Endothelial cell of umbilical vein (primary cell): ENCODE results near the gene EML1. TPM values are rescaled to one million over a fixed set of nuclear protein-coding genes. Genes with fewer than 3 reads are reported as not detected.

Experiments used
- BruUV-seq: library from RNA; stranded (reverse); fragments of 400-500 nt; replicated peaks from 2 replicates; lab custom pipeline; 2021; lab: Mats Ljungman, UMichigan
- CTCF ChIA-PET: fragments of 300-600, 350-600 bp; sonication (Branson Sonifier 250); formaldehyde crosslinking; loops from one replicate; lab custom pipeline; 2021; ENCODE audit warnings: antibody characterized with exemption, inconsistent platforms; lab: Charles Lee
- POLR2A ChIA-PET: fragments of 300-600, 350-600 bp; sonication (Branson Sonifier 250); formaldehyde crosslinking; loops from one replicate; lab custom pipeline; 2021; ENCODE audit warnings: antibody characterized with exemption, inconsistent platforms; lab: Charles Lee
- DNase-seq: peaks from one replicate; pipeline ENCODE4 v3.0.0-alpha.2; 2011; ENCODE audit warnings: low read depth, low spot score
- FAIRE-seq: peaks from 2 replicates; lab custom pipeline; 2011; peaks lifted over from hg19 to GRCh38; lab: Jason Lieb, UNC
- H2AFZ ChIP-seq: 2 replicates; pipeline ENCODE4 v1.6.0; 2012; ENCODE audit warnings: low read depth, low read length, control low read depth, inconsistent platforms
- H3K27ac ChIP-seq: 2 replicates; pipeline ENCODE4 v1.5.1; 2011; ENCODE audit warnings: low read depth, mild to moderate bottlenecking, control low read depth, low read length, moderate library complexity; ENCODE audit not compliant: insufficient read depth
- H3K27me3 ChIP-seq, 2 experiments: 2 replicates each; pipeline versions ENCODE4 v1.6.0 to v1.6.1; 2011; ENCODE audit warnings: low read length in 2 of 2, mixed read lengths in 1 of 2; ENCODE audit not compliant: control insufficient read depth in 2 of 2, insufficient read depth in 2 of 2
- H3K36me3 ChIP-seq, 2 experiments: 2 replicates in 1 of 2; 3 replicates in 1 of 2; pipeline ENCODE4 v1.5.1; 2011; ENCODE audit warnings: low read length in 2 of 2, mild to moderate bottlenecking in 1 of 2, moderate library complexity in 1 of 2; ENCODE audit not compliant: control insufficient read depth in 2 of 2, insufficient read depth in 2 of 2; ENCODE audit errors: extremely low read depth in 1 of 2
- H3K4me1 ChIP-seq: 3 replicates; pipeline ENCODE4 v1.5.1; 2011; ENCODE audit warnings: mild to moderate bottlenecking, low read length; ENCODE audit not compliant: control insufficient read depth, insufficient read depth; ENCODE audit errors: extremely low read depth
- H3K4me2 ChIP-seq: 2 replicates; pipeline ENCODE4 v1.6.1; 2011; ENCODE audit warnings: low read length, control low read depth, mixed read lengths; ENCODE audit not compliant: insufficient read depth
- H3K4me3 ChIP-seq, 3 experiments: fragments of 200-600 bp in 1 of 3; sonication (generic), shearing (Covaris generic) in 1 of 3; replicated peaks in 1 of 3; 2 replicates each; pipeline ENCODE4 v1.5.1; 2011 to 2016; ENCODE audit warnings: control low read depth in 3 of 3, low read length in 3 of 3, mild to moderate bottlenecking in 2 of 3, inconsistent platforms in 1 of 3, low read depth in 1 of 3, moderate library complexity in 1 of 3; ENCODE audit not compliant: insufficient read depth in 1 of 3
- H3K79me2 ChIP-seq: 2 replicates; pipeline ENCODE4 v1.6.0; 2012; ENCODE audit warnings: low read length, inconsistent platforms; ENCODE audit not compliant: control insufficient read depth, insufficient read depth
- H3K9ac ChIP-seq: replicated peaks from 2 replicates; pipeline ENCODE3; 2011; ENCODE audit warnings: low read length, control low read depth; ENCODE audit not compliant: insufficient read depth; ENCODE audit errors: extremely low read depth
- H3K9me1 ChIP-seq: replicated peaks from 3 replicates; pipeline ENCODE4 v1.6.0; 2011; ENCODE audit warnings: mild to moderate bottlenecking, low read length; ENCODE audit not compliant: control insufficient read depth, insufficient read depth; ENCODE audit errors: extremely low read depth
- H3K9me3 ChIP-seq: replicated peaks from 2 replicates; pipeline ENCODE4 v1.5.1; 2012; ENCODE audit warnings: low read length, inconsistent platforms; ENCODE audit not compliant: control insufficient read depth, insufficient read depth
- H4K20me1 ChIP-seq: replicated peaks from 2 replicates; pipeline ENCODE3; 2011; ENCODE audit warnings: mild to moderate bottlenecking, low read length; ENCODE audit not compliant: control insufficient read depth, insufficient read depth; ENCODE audit errors: extremely low read depth
- EZH2 ChIP-seq: IDR thresholded peaks from 2 replicates; pipeline ENCODE4 v1.6.1; 2012; ENCODE audit warnings: borderline replicate concordance, low read depth, mild to moderate bottlenecking, moderate library complexity, low read length, inconsistent platforms; ENCODE audit not compliant: severe bottlenecking
- FOS ChIP-seq: IDR thresholded peaks from 2 replicates; pipeline ENCODE4 v1.6.1; 2011; ENCODE audit warnings: mild to moderate bottlenecking, low read length, moderate library complexity, borderline replicate concordance; ENCODE audit not compliant: insufficient read depth
- GATA2 ChIP-seq: IDR thresholded peaks from 2 replicates; pipeline ENCODE4 v1.7.0; 2011; ENCODE audit warnings: low read depth, mild to moderate bottlenecking, moderate library complexity, mixed read lengths, low read length; ENCODE audit not compliant: insufficient read length, insufficient read depth
- JUN ChIP-seq: IDR thresholded peaks from 2 replicates; pipeline ENCODE4 v1.6.1; 2011; ENCODE audit warnings: borderline replicate concordance, low read depth; ENCODE audit not compliant: insufficient read length, insufficient read depth
- MAX ChIP-seq: IDR thresholded peaks from 2 replicates; pipeline ENCODE4 v1.6.1; 2011; ENCODE audit not compliant: insufficient read depth, insufficient read length
- MYC ChIP-seq: IDR thresholded peaks from one replicate; pipeline ENCODE4 v1.6.1; 2011; ENCODE audit warnings: mild to moderate bottlenecking, low read depth, low read length
- POLR2A ChIP-seq: IDR thresholded peaks from 2 replicates; pipeline ENCODE4 v1.6.1; 2012; ENCODE audit warnings: low read depth, mild to moderate bottlenecking, control low read depth, low read length
- POLR2AphosphoS5 ChIP-seq: IDR thresholded peaks from 2 replicates; pipeline ENCODE4 v1.6.1; 2012; ENCODE audit warnings: low read depth, mild to moderate bottlenecking, control low read depth, low read length, moderate library complexity; ENCODE audit not compliant: insufficient read depth
- dilution Hi-C: fragments of 300-500 bp; cut with MboI; formaldehyde crosslinking; loops from one replicate; pipeline ENCODE4 v1.15.0; 2019; ENCODE audit warnings: low sequenced_read_pairs; ENCODE audit not compliant: extremely low pct_ligation_motif_present
- intact Hi-C: fragments of 100-400 bp; cut with micrococcal nuclease; formaldehyde crosslinking; loops from one replicate; pipeline ENCODE4 v1.10.0; 2022
- polyA plus RNA-seq, 4 experiments: library from polyadenylated mRNA; depleted of rRNA in 3 of 4; stranded (reverse) in 3 of 4; unstranded in 1 of 4; fragments of >200 nt; gene quantifications; 2 replicates each; pipeline versions ENCODE4 v1.2.1 to v1.2.3, GENCODE V29; 2011 to 2012; ENCODE audit warnings: missing spikeins in 1 of 4
- total RNA-seq: library from RNA; stranded (reverse); gene quantifications from 2 replicates; pipeline ENCODE4 v1.2.3, GENCODE V29; 2021
- TF ChIP-seq, protein P1 (sequence below), 2 donors: IDR thresholded peaks; 1 replicate in 1 of 2; 2 replicates in 1 of 2; pipeline ENCODE4 v1.5.1; 2011; ENCODE audit warnings: low read length in 2 of 2, mild to moderate bottlenecking in 2 of 2, moderate library complexity in 2 of 2, control low read depth in 1 of 2, inconsistent platforms in 1 of 2, low read depth in 1 of 2; ENCODE audit not compliant: insufficient read depth in 1 of 2; ENCODE audit errors: extremely low read depth in 1 of 2

The EML1 gene
- total and polyA plus RNA-seq, 2 donors (not counting 3 experiments of a cell fraction or from before 2014, with no cell fraction given) = 22.9 to 33.0 TPM

GRCh38 chr14:99874306-99874705, 81.1 kb downstream of the EML1 start:
- no peak overlapping the region for H3K4me3 ChIP-seq
- H3K9me1 ChIP-seq = no peaks in the 10 kb centered on the region
- H3K4me2 ChIP-seq = no peak overlapping the region
- dilution Hi-C loops (no loop called here), intact Hi-C loops (no loop called here)
- CTCF ChIA-PET = interaction anchor here (0.6 to 3.8 kb wide), 3 partner anchors 144 to 496 kb away, joined by 3 to 17 read pairs (median 5); partner anchors contain the start of gene CYP46A1
- H3K27ac ChIP-seq = no peak overlapping the region
- BruUV-seq = no TSS peak
- no peaks in the 10 kb centered on the region for H3K36me3 ChIP-seq
- no peak overlapping the region for H3K9ac ChIP-seq
- TF ChIP-seq FOS (no peak), GATA2 (no peak), POLR2A (no peak), MAX (no peak), POLR2AphosphoS5 (no peak), JUN (no peak), MYC (no peak), EZH2 (no peak)
- TF ChIP-seq, protein P1, sequence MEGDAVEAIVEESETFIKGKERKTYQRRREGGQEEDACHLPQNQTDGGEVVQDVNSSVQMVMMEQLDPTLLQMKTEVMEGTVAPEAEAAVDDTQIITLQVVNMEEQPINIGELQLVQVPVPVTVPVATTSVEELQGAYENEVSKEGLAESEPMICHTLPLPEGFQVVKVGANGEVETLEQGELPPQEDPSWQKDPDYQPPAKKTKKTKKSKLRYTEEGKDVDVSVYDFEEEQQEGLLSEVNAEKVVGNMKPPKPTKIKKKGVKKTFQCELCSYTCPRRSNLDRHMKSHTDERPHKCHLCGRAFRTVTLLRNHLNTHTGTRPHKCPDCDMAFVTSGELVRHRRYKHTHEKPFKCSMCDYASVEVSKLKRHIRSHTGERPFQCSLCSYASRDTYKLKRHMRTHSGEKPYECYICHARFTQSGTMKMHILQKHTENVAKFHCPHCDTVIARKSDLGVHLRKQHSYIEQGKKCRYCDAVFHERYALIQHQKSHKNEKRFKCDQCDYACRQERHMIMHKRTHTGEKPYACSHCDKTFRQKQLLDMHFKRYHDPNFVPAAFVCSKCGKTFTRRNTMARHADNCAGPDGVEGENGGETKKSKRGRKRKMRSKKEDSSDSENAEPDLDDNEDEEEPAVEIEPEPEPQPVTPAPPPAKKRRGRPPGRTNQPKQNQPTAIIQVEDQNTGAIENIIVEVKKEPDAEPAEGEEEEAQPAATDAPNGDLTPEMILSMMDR (IDR thresholded peaks at IDR 0.05; ENCODE audit: extremely low read depth in 1 of 2, insufficient read depth in 1 of 2, low read depth in 1 of 2, low read length in 2 of 2) = no peak
- no peaks in the 10 kb centered on the region for H3K27me3 ChIP-seq
- H3K4me1 ChIP-seq = no peaks in the 10 kb centered on the region
- DNase-seq (no peak), FAIRE-seq (no peak)
- H3K9me3 ChIP-seq = no peaks in the 10 kb centered on the region
- H3K79me2 ChIP-seq = no peaks in the 10 kb centered on the region
- no peak overlapping the region for H2AFZ ChIP-seq
- no peaks in the 10 kb centered on the region for H4K20me1 ChIP-seq
- POLR2A ChIA-PET = no interaction called here
